GM12801 (cell line): ENCODE results near the gene SLC22A17.

Experiments used
- CTCF ChIP-seq: IDR thresholded peaks from one replicate; pipeline ENCODE4 v1.5.1; 2011; ENCODE audit warnings: control low read depth; ENCODE audit not compliant: insufficient read length; ENCODE audit errors: extremely low read depth

Gene SLC22A17

GRCh38 chr14:23379366-23380196 lies 26.9 kb upstream of the SLC22A17 start:
- TF ChIP-seq CTCF, result no peak

GRCh38 chr14:23378612-23379220 lies 26.0 kb upstream of the SLC22A17 start:
- no peak for TF ChIP-seq CTCF

- no peak for TF ChIP-seq CTCF
Observed at GRCh38 chr14:23377573-23378563, 25.2 kb upstream of the SLC22A17 start.

GRCh38 chr14:23377198-23377550 lies 24.5 kb upstream of the SLC22A17 start:
- TF ChIP-seq CTCF, result no peak

GRCh38 chr14:23376482-23377197 lies 24.0 kb upstream of the SLC22A17 start, which contains the start of gene CMTM5:
Gene CMTM5, plus strand, starts transcription at chr14:23377046. Its CDS starts 206 bp downstream, at chr14:23377252.
- TF ChIP-seq CTCF, result no peak

- no peak for TF ChIP-seq CTCF
Observed at GRCh38 chr14:23375527-23376251, 23.0 kb upstream of the SLC22A17 start.
